GM12865 (cell line): ENCODE data around the gene TAOK1.

Source experiments
- DNase-seq: peaks from one replicate; pipeline ENCODE4 v3.0.0; 2010; ENCODE audit warnings: low read depth
- H3K4me3 ChIP-seq: 2 replicates; pipeline ENCODE4 v1.5.1; 2011; ENCODE audit warnings: mild to moderate bottlenecking, low read depth, low read length, control low read depth
- TF ChIP-seq, protein P1 (sequence below): IDR thresholded peaks from 2 replicates; pipeline ENCODE4 v1.5.1; 2011; ENCODE audit warnings: low read length, control low read depth, low read depth, inconsistent platforms; ENCODE audit not compliant: insufficient read depth; ENCODE audit errors: missing control alignments

Gene TAOK1

DNA sequence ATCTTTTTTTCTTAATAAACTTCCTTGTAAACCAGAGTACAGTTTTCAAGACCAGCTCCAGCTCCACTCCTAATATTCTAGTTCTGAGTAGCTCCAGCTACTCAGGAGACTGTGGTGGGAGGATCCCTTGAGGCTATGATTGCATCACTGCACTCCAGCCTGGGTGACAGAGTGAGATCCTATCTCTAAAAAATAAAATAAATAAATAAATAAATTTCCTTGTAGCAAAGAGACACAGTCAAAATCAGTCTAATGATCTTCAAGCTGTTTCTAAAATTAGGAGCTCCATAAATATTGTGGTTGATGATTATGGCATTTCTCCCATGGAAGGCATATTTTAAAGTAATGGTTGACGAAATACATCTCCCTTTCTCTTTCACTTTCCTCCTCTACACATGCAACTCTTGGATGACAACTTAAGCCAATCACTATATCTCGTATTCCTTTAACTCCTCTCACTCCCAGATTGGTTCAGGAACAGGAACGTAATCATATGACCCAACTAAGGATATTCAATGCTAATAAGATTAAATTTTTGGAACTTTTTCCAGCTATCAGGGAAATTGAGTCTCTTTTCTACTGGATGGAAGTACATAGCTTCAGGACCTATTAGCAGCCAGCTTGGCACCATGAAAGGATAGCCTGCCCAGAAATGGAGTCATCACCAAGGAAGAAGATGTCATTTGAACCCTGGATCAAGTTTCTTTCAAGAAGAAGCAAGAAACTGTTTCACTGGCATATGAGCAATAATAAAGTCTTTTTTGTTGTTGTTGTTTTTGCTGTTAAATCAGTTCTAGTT, 42.1 kb upstream of the TAOK1 start:
- H3K4me3 ChIP-seq, result no peak overlapping the region
- TF ChIP-seq, protein P1, sequence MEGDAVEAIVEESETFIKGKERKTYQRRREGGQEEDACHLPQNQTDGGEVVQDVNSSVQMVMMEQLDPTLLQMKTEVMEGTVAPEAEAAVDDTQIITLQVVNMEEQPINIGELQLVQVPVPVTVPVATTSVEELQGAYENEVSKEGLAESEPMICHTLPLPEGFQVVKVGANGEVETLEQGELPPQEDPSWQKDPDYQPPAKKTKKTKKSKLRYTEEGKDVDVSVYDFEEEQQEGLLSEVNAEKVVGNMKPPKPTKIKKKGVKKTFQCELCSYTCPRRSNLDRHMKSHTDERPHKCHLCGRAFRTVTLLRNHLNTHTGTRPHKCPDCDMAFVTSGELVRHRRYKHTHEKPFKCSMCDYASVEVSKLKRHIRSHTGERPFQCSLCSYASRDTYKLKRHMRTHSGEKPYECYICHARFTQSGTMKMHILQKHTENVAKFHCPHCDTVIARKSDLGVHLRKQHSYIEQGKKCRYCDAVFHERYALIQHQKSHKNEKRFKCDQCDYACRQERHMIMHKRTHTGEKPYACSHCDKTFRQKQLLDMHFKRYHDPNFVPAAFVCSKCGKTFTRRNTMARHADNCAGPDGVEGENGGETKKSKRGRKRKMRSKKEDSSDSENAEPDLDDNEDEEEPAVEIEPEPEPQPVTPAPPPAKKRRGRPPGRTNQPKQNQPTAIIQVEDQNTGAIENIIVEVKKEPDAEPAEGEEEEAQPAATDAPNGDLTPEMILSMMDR, result no peak
- DNase-seq, result no peak

DNA sequence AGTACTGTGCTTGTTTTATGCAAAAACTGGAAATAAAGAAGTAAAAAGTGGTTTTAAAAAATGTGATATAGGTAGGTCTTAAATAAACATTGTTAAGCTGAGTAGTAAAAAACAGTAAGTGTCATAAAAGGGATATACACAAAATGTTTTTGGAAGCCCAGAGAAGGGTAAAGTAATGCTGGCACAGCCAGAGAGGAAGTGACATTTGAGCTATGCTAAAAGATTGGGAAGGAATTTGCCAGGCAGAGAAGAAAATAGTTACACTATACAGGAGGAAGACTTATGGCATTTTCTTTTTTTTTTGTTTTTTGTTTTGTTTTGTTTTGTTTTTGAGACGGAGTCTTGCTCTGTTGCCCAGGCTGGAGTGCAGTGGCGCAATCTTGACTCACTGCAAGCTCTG, 40.8 kb upstream of the TAOK1 start:
- TF ChIP-seq, protein P1, result no peak
- DNase-seq, result no peak
- no peak overlapping the region for H3K4me3 ChIP-seq

DNA sequence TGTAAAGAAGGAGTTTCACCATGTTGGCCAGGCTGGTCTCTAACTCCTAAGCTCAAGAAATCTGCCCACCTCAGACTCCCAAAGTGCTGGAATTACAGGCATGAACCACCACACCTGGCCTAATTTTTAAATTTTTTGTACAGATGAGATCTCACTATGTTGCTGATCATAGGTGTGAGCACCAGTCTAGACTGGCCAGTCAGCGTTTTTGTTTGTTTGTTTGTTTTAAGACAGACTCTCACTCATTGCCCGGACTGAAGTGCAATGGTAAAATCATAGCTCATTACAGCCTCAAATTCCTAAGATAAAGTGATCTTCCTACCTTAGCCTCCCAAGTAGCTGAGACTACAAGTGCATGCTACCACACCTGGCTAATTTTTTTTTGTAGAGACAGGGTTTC, 38.0 kb upstream of the TAOK1 start:
- H3K4me3 ChIP-seq, result no peak overlapping the region
- TF ChIP-seq, protein P1, result no peak
- DNase-seq, result no peak

DNA sequence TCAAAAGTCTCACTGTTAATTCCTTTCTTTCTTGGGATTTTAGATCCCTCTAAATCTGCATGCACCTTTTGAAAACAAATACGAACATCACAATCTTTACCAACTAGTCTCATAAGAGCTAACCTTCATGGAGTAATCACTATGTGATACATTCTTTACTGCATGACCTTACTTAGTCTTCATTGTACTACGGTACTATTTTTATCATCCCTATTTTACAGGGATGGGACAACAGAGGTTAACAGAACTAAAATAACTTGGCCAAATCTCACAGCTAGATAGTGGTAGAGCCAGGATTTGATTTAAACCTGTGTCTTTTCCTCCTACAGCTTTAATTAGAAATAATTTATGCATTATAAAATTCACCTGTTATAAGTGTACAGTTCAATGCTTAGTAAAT, 32.9 kb upstream of the TAOK1 start:
- TF ChIP-seq, protein P1, result no peak
- no peak overlapping the region for H3K4me3 ChIP-seq
- no peak for DNase-seq

DNA sequence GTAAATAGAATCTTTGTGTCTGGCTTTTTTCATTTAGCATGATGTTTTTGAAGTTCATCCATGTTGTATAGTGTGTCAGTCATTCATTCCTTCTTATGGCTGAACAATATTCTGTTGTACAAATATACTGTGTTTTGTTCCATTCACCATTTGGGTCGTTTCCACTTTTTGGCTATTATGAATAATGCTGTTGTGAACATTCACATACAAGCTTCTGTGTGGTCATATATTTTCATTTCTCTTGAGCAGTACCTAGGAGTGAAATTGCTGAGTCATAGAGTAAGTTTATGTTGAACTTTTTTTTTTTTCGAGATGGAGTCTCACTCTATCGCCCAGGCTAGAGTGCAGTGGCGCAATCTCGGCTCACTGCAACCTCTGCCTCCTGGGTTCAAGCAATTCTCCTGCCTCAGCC, 32.3 kb upstream of the TAOK1 start:
- peak; percentile 55 for DNase-seq
- H3K4me3 ChIP-seq, result no peak overlapping the region
- TF ChIP-seq, protein P1, result no peak

DNA sequence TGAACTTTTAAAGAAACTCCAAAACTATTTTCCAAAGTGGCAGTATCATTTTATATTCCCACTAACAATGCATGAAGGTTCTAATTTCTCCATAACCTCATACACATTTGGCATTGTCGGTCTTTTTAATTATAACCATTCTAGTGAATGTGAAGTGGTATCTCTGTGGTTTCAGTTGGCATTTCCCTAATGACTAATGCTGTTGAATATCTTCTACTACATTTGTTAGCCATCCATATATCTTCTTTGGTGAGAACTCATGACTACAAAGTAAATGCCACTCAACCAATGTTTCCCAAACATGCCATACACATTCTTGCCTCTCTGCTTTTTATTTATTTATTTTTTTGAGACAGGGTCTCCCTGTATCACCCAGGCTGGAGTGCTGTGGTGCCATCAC, 31.7 kb upstream of the TAOK1 start:
- no peak overlapping the region for H3K4me3 ChIP-seq
- no peak for DNase-seq
- TF ChIP-seq, protein P1, result no peak

DNA sequence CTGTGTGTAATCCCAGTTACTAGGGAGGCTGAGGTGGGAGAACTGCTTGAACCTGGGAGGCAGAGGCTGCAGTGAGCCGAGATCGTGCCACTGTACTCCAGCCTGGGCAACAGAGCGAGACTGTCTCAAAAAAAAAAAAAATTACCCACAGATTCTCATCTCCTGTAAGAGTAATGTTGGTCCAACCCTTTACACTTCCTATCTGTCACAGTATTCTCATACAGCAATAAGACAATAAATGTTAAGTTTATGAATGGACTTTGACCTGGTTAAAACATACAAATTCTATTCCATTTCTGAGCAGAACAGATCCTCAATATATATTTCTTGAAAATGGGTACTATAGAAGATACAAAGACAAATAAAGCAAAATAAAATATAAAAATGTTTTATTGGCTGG, 30.4 kb upstream of the TAOK1 start:
- DNase-seq, result no peak
- H3K4me3 ChIP-seq, result no peak overlapping the region
- TF ChIP-seq, protein P1, result no peak
